ENCODE data around the gene AOX1. TPM values are rescaled to one million over a fixed set of nuclear protein-coding genes. Genes with fewer than 3 reads are reported as not detected.
"Not testable (repeated sequence)": the region's sequence is repeated elsewhere in the genome, so short reads cannot be mapped to it uniquely, and the experiment has no call there.

AOX1 gene
- 2.1 TPM for total RNA-seq

DNA sequence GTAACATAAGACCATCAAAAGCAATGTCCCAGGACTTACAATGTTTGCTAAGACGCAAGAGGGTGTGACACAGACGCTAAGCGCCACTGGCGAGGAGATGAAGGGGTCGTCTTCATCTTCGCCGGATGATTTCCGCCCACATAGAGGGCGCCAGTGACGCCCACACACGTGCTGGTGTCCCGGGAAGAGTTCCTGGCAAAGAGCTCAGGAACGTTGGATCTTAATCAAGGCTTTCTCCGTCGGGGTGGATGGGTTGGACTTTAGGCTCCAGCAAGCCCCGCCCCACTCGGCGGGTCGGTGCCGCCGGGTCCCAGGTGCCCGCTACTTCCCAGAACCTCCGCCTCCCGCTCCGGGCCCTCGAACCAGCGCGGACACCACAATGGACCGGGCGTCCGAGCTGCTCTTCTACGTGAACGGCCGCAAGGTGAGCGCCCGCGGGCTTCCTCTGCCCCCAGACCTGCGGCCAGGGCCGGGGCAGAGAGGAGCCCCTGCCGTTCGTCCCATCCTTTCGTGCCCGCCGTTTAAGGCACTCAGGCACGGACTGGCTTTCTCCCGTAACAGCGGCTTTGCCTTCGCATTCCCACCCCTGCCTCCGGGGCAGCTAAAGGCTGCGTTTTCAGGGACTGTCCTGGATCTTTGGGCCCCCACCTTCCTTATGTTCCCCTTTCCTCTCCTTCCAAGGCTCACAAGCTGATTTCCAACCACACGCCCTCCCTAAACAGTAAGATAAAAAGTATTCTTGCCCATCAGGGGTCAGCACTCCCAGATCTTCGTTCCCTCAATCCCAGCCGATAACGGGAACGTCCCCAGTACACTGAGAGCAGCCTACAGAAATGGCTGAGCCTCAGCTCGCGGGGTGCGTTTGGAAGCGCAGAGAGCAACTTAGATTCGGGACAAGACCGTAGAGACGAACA is at the start of gene AOX1:
TSS of gene AOX1 (plus strand) at position 285 of the 914 bp plus-strand sequence. CDS start at position 380, 95 bp downstream.
- Histone ChIP-seq H3K9me3 (ENCODE audit: control insufficient read depth in 3 of 3, low read length in 3 of 3) (no peaks in the 10 kb centered on the region), H3K4me1 (ENCODE audit: control insufficient read depth in 3 of 3, insufficient read depth in 3 of 3, low read length in 3 of 3) (peaks cover 10 to 11% (median 10%) of the 10 kb centered on the region in 3 donors), H3K9ac (ENCODE audit: low read depth in 1 of 3, low read length in 3 of 3) (peak within 1 kb of the TSS; percentile 57 to 72 (median 59)), H3K36me3 (ENCODE audit: control insufficient read depth in 3 of 3, insufficient read depth in 3 of 3, low read length in 3 of 3) (no peaks in the 10 kb centered on the region), H3K27ac (ENCODE audit: low read depth, low read length) (peak within 1 kb of the TSS; percentile 44), H3K27me3 (ENCODE audit: control insufficient read depth in 3 of 3, insufficient read depth in 3 of 3, low read length in 3 of 3) (no peaks in the 10 kb centered on the region), H3K4me3 (ENCODE audit: low read length in 3 of 3) (peak within 1 kb of the TSS; percentile 49 to 79 (median 78))

DNA sequence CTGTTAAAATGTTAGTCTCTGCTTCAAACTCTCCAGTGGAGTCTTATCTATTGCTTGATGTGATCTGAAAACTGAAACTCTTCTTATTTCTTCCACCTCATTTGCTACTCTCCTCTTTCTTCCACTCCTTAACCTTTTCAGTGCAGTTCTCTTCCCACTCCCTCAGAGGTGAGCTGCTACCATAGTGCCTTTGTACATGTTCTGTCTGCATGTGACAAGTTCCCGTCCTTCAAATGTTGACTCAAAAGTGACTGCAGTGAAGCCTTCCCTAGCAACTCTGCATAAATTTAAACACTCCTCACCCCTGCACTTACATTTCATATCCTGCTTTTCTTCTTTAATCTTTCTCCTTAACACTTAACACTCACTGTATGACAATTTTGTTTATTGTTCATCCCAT is 47.7 kb upstream of the AOX1 start:
- Histone ChIP-seq H3K27ac (ENCODE audit: low read depth, low read length) (no peak overlapping the region), H3K27me3 (ENCODE audit: control insufficient read depth in 3 of 3, insufficient read depth in 3 of 3, low read length in 3 of 3) (no peaks in the 10 kb centered on the region), H3K9me3 (ENCODE audit: control insufficient read depth in 3 of 3, low read length in 3 of 3) (no peaks in the 10 kb centered on the region), H3K4me1 (ENCODE audit: control insufficient read depth in 3 of 3, insufficient read depth in 3 of 3, low read length in 3 of 3) (no peaks in the 10 kb centered on the region), H3K36me3 (ENCODE audit: control insufficient read depth in 3 of 3, insufficient read depth in 3 of 3, low read length in 3 of 3) (no peaks in the 10 kb centered on the region), H3K9ac (ENCODE audit: low read depth in 1 of 3, low read length in 3 of 3) (no peak overlapping the region), H3K4me3 (ENCODE audit: low read length in 3 of 3) (no peak overlapping the region)

DNA sequence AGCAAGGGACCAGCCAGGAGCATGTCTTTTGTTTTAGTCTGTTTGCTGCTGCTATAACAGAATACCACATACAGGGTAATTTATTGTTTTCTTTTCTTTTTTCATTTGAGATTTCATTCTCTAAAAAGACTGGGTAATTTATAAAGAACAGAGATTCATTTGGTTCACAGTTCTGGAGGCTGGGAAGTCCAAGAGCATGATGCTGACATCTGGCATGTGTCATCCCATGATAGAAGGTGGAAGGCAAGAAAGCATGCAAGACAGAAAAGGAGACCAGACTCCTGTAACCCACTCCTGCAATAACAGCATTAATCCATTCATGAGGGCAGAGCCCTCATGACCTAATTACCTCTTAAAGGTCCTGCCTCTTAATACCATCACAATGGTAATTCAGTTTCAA is 45.0 kb upstream of the AOX1 start:
- H3K36me3 ChIP-seq (ENCODE audit: control insufficient read depth in 3 of 3, insufficient read depth in 3 of 3, low read length in 3 of 3): no peaks in the 10 kb centered on the region
- no peak overlapping the region for H3K9ac ChIP-seq (ENCODE audit: low read depth in 1 of 3, low read length in 3 of 3)
- H3K4me1 ChIP-seq (ENCODE audit: control insufficient read depth in 3 of 3, insufficient read depth in 3 of 3, low read length in 3 of 3): no peaks in the 10 kb centered on the region
- no peaks in the 10 kb centered on the region for H3K9me3 ChIP-seq (ENCODE audit: control insufficient read depth in 3 of 3, low read length in 3 of 3)
- no peak overlapping the region for H3K27ac ChIP-seq (ENCODE audit: low read depth, low read length)
- H3K4me3 ChIP-seq (ENCODE audit: low read length in 3 of 3): no peak overlapping the region
- H3K27me3 ChIP-seq (ENCODE audit: control insufficient read depth in 3 of 3, insufficient read depth in 3 of 3, low read length in 3 of 3): no peaks in the 10 kb centered on the region

DNA sequence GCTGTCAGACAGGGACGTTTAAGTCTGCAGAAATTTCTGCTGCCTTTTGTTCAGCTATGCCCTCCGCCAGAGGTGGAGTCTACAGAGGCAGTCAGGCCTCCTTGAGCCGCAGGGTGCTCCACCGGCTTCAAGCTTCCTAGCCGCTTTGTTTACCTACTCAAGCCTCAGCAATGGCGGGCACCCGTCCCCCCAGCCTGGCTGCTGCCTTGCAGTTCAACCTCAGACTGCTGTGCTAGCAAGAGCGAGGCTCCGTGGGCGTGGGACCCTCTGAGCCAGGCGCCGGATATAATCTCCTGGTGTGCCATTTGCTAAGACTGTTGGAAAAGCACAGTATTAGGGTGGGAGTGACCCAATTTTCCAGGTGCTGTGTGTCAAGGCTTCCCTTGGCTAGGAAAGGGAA is 19.2 kb upstream of the AOX1 start:
- H3K9ac ChIP-seq (ENCODE audit: low read depth in 1 of 3, low read length in 3 of 3); H3K27ac ChIP-seq (ENCODE audit: low read depth, low read length); H3K4me1 ChIP-seq (ENCODE audit: control insufficient read depth in 3 of 3, insufficient read depth in 3 of 3, low read length in 3 of 3); H3K9me3 ChIP-seq (ENCODE audit: control insufficient read depth in 3 of 3, low read length in 3 of 3); H3K4me3 ChIP-seq (ENCODE audit: low read length in 3 of 3); H3K27me3 ChIP-seq (ENCODE audit: control insufficient read depth in 3 of 3, insufficient read depth in 3 of 3, low read length in 3 of 3); H3K36me3 ChIP-seq (ENCODE audit: control insufficient read depth in 3 of 3, insufficient read depth in 3 of 3, low read length in 3 of 3): not testable (repeated sequence)

DNA sequence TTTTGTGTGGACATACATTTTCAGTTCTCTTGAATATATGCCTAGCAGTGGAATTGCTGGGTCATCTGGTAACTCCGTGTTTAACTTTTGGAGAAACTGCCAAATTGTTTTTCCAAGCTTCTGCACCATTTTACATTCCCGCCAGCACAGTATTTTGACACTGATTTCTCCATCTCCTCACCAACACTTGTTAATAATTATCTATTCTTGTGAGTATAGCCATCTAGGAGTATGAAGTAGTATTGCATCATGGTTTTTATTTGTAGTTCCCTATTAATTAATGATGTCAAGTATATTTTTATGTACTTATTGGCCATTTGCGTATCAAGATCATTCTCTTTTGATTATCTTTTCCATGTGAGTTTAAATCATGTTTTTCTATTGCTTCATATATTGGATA is 17.9 kb upstream of the AOX1 start:
- Histone ChIP-seq H3K27ac (ENCODE audit: low read depth, low read length) (no peak overlapping the region), H3K36me3 (ENCODE audit: control insufficient read depth in 3 of 3, insufficient read depth in 3 of 3, low read length in 3 of 3) (no peaks in the 10 kb centered on the region), H3K9me3 (ENCODE audit: control insufficient read depth in 3 of 3, low read length in 3 of 3) (no peaks in the 10 kb centered on the region), H3K4me1 (ENCODE audit: control insufficient read depth in 3 of 3, insufficient read depth in 3 of 3, low read length in 3 of 3) (no peaks in the 10 kb centered on the region), H3K27me3 (ENCODE audit: control insufficient read depth in 3 of 3, insufficient read depth in 3 of 3, low read length in 3 of 3) (no peaks in the 10 kb centered on the region), H3K9ac (ENCODE audit: low read depth in 1 of 3, low read length in 3 of 3) (no peak overlapping the region), H3K4me3 (ENCODE audit: low read length in 3 of 3) (no peak overlapping the region)

DNA sequence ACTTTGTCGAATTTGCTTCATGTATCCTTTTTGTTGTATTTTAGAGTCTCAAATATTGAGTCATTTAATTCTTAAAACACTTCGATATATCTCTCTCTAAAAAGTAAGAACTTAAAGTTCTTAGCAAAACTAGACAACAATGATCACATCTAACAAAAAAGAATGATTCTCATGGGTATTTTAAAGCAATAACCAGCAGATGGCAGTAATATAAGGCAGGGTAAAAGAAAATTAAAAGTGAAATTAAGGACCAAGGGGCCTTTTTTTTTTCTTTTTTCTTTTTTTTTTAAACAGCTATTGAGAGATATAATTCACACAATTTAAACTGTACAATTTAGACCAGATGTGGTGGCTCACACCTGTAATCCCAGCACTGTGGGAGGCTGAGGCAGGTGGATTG is 9.9 kb upstream of the AOX1 start:
- no peaks in the 10 kb centered on the region for H3K36me3 ChIP-seq (ENCODE audit: control insufficient read depth in 3 of 3, insufficient read depth in 3 of 3, low read length in 3 of 3)
- H3K27me3 ChIP-seq (ENCODE audit: control insufficient read depth in 3 of 3, insufficient read depth in 3 of 3, low read length in 3 of 3): no peaks in the 10 kb centered on the region
- H3K9me3 ChIP-seq (ENCODE audit: control insufficient read depth in 3 of 3, low read length in 3 of 3): no peaks in the 10 kb centered on the region
- H3K27ac ChIP-seq (ENCODE audit: low read depth, low read length): no peak overlapping the region
- H3K4me1 ChIP-seq (ENCODE audit: control insufficient read depth in 3 of 3, insufficient read depth in 3 of 3, low read length in 3 of 3): no peaks in the 10 kb centered on the region
- no peak overlapping the region for H3K9ac ChIP-seq (ENCODE audit: low read depth in 1 of 3, low read length in 3 of 3)
- no peak overlapping the region for H3K4me3 ChIP-seq (ENCODE audit: low read length in 3 of 3)

DNA sequence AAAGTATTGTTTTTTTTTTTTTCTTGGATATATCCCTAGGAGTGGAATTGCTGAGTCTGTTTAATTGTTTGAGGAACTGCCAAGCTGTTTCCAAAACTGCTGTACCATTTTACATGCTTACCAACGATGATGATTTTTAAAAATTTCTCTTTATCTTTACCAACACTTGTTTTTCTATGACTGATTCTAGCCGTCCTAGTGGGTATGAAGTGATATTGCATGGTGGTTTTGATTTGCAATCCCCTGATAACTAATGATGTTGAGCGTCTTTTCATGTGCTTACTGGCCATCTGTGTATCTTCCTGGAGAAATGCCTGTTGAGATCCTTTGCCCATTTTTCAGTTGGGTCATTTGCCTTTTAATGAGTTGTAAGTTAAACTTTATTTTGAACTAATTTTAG is 8.8 kb upstream of the AOX1 start:
- no peak overlapping the region for H3K9ac ChIP-seq (ENCODE audit: low read depth in 1 of 3, low read length in 3 of 3)
- no peak overlapping the region for H3K4me3 ChIP-seq (ENCODE audit: low read length in 3 of 3)
- no peaks in the 10 kb centered on the region for H3K4me1 ChIP-seq (ENCODE audit: control insufficient read depth in 3 of 3, insufficient read depth in 3 of 3, low read length in 3 of 3)
- no peaks in the 10 kb centered on the region for H3K9me3 ChIP-seq (ENCODE audit: control insufficient read depth in 3 of 3, low read length in 3 of 3)
- H3K36me3 ChIP-seq (ENCODE audit: control insufficient read depth in 3 of 3, insufficient read depth in 3 of 3, low read length in 3 of 3): no peaks in the 10 kb centered on the region
- no peaks in the 10 kb centered on the region for H3K27me3 ChIP-seq (ENCODE audit: control insufficient read depth in 3 of 3, insufficient read depth in 3 of 3, low read length in 3 of 3)
- no peak overlapping the region for H3K27ac ChIP-seq (ENCODE audit: low read depth, low read length)

DNA sequence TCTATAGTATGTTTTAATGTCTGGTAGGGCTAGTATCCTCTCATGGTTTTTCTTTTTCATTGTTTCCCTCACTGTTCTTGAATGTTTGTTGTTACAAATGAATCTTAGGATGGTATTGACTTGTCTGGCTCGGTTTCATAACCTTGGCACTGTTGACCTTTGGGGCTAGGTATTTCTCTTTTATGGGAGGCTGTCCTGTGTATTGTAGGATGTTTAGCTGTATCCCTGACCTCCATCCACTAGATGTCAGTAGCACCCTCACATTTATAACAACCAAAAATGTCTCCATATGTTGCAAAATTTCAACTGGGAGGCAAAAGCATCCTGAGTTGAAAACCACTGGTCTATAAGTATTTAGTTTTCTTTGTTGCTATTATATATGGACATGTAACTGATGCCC is 7.0 kb upstream of the AOX1 start:
- H3K27me3 ChIP-seq (ENCODE audit: control insufficient read depth in 3 of 3, insufficient read depth in 3 of 3, low read length in 3 of 3): no peaks in the 10 kb centered on the region
- H3K27ac ChIP-seq (ENCODE audit: low read depth, low read length): no peak overlapping the region
- no peaks in the 10 kb centered on the region for H3K9me3 ChIP-seq (ENCODE audit: control insufficient read depth in 3 of 3, low read length in 3 of 3)
- no peaks in the 10 kb centered on the region for H3K4me1 ChIP-seq (ENCODE audit: control insufficient read depth in 3 of 3, insufficient read depth in 3 of 3, low read length in 3 of 3)
- no peak overlapping the region for H3K4me3 ChIP-seq (ENCODE audit: low read length in 3 of 3)
- H3K9ac ChIP-seq (ENCODE audit: low read depth in 1 of 3, low read length in 3 of 3): no peak overlapping the region
- no peaks in the 10 kb centered on the region for H3K36me3 ChIP-seq (ENCODE audit: control insufficient read depth in 3 of 3, insufficient read depth in 3 of 3, low read length in 3 of 3)

DNA sequence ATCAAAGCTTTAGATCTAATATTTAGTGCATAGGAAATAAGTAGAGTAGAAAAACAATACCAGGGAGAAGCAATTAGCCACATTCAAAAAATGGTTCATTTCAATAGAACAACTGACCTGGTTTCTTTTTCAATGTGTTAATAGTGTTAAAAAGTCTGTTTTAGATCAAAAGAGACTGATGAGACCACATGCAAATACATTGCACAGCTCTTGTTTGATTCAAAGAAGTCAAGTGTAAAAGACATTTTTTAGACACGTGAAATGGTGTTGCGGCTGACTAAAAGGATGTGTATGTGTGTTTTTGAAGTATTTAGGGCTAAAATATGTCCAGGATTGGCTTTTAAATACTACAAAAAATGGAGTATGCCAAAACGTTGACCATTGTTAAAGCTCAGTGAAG is 1.2 kb upstream of the AOX1 start:
- Histone ChIP-seq H3K9ac (ENCODE audit: low read depth in 1 of 3, low read length in 3 of 3) (no peak overlapping the region), H3K36me3 (ENCODE audit: control insufficient read depth in 3 of 3, insufficient read depth in 3 of 3, low read length in 3 of 3) (no peaks in the 10 kb centered on the region), H3K4me1 (ENCODE audit: control insufficient read depth in 3 of 3, insufficient read depth in 3 of 3, low read length in 3 of 3) (peaks cover 5 to 11% (median 10%) of the 10 kb centered on the region in 3 donors), H3K27me3 (ENCODE audit: control insufficient read depth in 3 of 3, insufficient read depth in 3 of 3, low read length in 3 of 3) (no peaks in the 10 kb centered on the region), H3K4me3 (ENCODE audit: low read length in 3 of 3) (no peak overlapping the region), H3K9me3 (ENCODE audit: control insufficient read depth in 3 of 3, low read length in 3 of 3) (no peaks in the 10 kb centered on the region), H3K27ac (ENCODE audit: low read depth, low read length) (no peak overlapping the region)

DNA sequence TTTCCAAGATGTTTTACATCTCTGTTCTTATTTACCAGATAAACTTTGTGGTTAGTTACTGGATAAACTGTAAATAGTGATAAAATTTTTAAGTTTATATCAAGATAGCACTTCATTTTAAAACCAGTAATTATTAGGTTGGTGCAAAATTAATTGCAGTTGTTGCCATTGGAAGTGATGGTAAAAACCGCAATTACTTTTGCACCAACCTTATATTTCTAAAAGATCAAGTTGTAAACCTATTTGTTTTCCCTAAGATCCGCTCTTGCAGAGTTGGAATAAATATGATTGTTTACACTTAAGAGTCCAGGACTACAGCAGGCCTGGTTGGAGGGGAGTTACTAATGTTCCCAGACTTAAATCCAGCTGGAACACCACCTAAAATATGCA is 479 bp upstream of the AOX1 start:
- peaks cover 10 to 11% (median 10%) of the 10 kb centered on the region in 3 donors for H3K4me1 ChIP-seq (ENCODE audit: control insufficient read depth in 3 of 3, insufficient read depth in 3 of 3, low read length in 3 of 3)
- no peaks in the 10 kb centered on the region for H3K27me3 ChIP-seq (ENCODE audit: control insufficient read depth in 3 of 3, insufficient read depth in 3 of 3, low read length in 3 of 3)
- H3K9ac ChIP-seq (ENCODE audit: low read depth in 1 of 3, low read length in 3 of 3): peak overlapping the region in 2 of 3 donors; percentile 59 to 72
- H3K27ac ChIP-seq (ENCODE audit: low read depth, low read length): no peak overlapping the region
- H3K4me3 ChIP-seq (ENCODE audit: low read length in 3 of 3): peak overlapping the region; percentile 49 to 79 (median 78)
- H3K36me3 ChIP-seq (ENCODE audit: control insufficient read depth in 3 of 3, insufficient read depth in 3 of 3, low read length in 3 of 3): no peaks in the 10 kb centered on the region
- H3K9me3 ChIP-seq (ENCODE audit: control insufficient read depth in 3 of 3, low read length in 3 of 3): no peaks in the 10 kb centered on the region

All from skeletal muscle tissue (tissue), 4 donors.